Left cardiac atrium (tissue), 4 donors: ENCODE results near the gene EFNB3. TPM values are rescaled to one million over a fixed set of nuclear protein-coding genes. Genes with fewer than 3 reads are reported as not detected.

Experiments used
- ATAC-seq, 2 donors: fragments of 200-7000 bp; cut with Tn5 transposase; one replicate each; pipeline ENCODE4 v1.9.1; 2020; ENCODE audit warnings: mild to moderate bottlenecking in 2 of 2, moderate library complexity in 2 of 2
- DNase-seq: peaks from one replicate; pipeline ENCODE4 v3.0.0-alpha.2; 2020
- intact Hi-C, 2 donors: fragments of 100-400 bp; cut with DNase I; formaldehyde crosslinking; loops; one replicate each; pipeline versions ENCODE4 v1.14.1 to v1.15.1; 2022 to 2023
- total RNA-seq, 2 donors: library from RNA; stranded (reverse); fragmentation: NEBNext Ultra II Directional; extraction: Animal tissue kit (Norgen Biotek cat#: 25700); gene quantifications; one replicate each; pipeline ENCODE4 v1.2.1, GENCODE V29; 2021
- donor health status: DM: no; HTN: yes; CAD: no.
- donor health status: DM: no; HTN: yes; CAD: no; lungs with severe emphysema.
- donor health status: DM: yes; HTN: yes; CAD: no.
- donor health status: Dilated cardiomyopathy.

The EFNB3 gene
- total RNA-seq, 2 donors from 2014 or later, result 1.1 to 1.4 TPM

GRCh38 chr17:7747635-7748071 is 42.7 kb downstream of the EFNB3 start:
- intact Hi-C loops, result loop anchor here (5.0 to 10.0 kb wide), 4 partner anchors 75 to 297 kb away; partner anchors contain the start of gene CHD3 (in 1 of the 2)
- DNase-seq, result no peak

GRCh38 chr17:7748076-7748775 is 43.2 kb downstream of the EFNB3 start:
- peak; percentile 62 to 65 for ATAC-seq
- intact Hi-C loops, result loop anchor here (5.0 to 10.0 kb wide), 4 partner anchors 74 to 297 kb away; partner anchors contain the start of gene CHD3 (in 1 of the 2)
- no peak for DNase-seq

More at GRCh38 chr17:7747635-7748071, 42.7 kb downstream of the EFNB3 start:
- ATAC-seq, result no peak

- intact Hi-C loops, result no loop called here
- ATAC-seq, result peak in 1 of 2 donors; percentile 46
Measured at GRCh38 chr17:7750321-7750821, 45.4 kb downstream of the EFNB3 start.

GRCh38 chr17:7754656-7755055 is 49.7 kb downstream of the EFNB3 start:
- intact Hi-C loops, result no loop called here
- ATAC-seq, result no peak
- DNase-seq, result no peak

More at GRCh38 chr17:7750321-7750821, 45.4 kb downstream of the EFNB3 start:
- DNase-seq, result no peak

- no peak for DNase-seq
- intact Hi-C loops, result no loop called here
- ATAC-seq, result no peak
Measured at GRCh38 chr17:7755095-7755890, 50.3 kb downstream of the EFNB3 start.

- intact Hi-C loops, result no loop called here
- no peak for ATAC-seq
- no peak for DNase-seq
Measured at GRCh38 chr17:7756968-7757367, 52.0 kb downstream of the EFNB3 start.

Other genes starting within 250 kb of the EFNB3 start
- 10 to 100 TPM; 62.1 to 62.2 TPM for gene ZBTB4, start 225.6 kb upstream of the EFNB3 start, total RNA-seq
- not detected for gene SLC35G6, start 223.8 kb upstream of the EFNB3 start, total RNA-seq
- 10 to 100 TPM; 42.8 to 56.9 TPM for gene POLR2A, start 220.8 kb upstream of the EFNB3 start, total RNA-seq
- gene TNFSF12, start 156.1 kb upstream of the EFNB3 start, total RNA-seq, result 10 to 100 TPM; 31.0 to 47.6 TPM
- 10 to 100 TPM; 15.0 to 25.5 TPM for gene TNFSF13, start 146.5 kb upstream of the EFNB3 start, total RNA-seq
- gene SENP3, start 143.3 kb upstream of the EFNB3 start, total RNA-seq, result 10 to 100 TPM; 27.2 to 30.5 TPM
- gene CD68, start 125.6 kb upstream of the EFNB3 start, total RNA-seq, result 10 to 100 TPM; 55.5 to 87.3 TPM
- 10 to 100 TPM; 30.5 to 35.0 TPM for gene MPDU1, start 121.3 kb upstream of the EFNB3 start, total RNA-seq
- 1 to 10 TPM; 3.0 to 4.7 TPM for gene SOX15, start 115.1 kb upstream of the EFNB3 start, total RNA-seq
- gene FXR2, start 90.3 kb upstream of the EFNB3 start, total RNA-seq, result 10 to 100 TPM; 68.3 to 68.7 TPM
- gene SAT2, start 77.4 kb upstream of the EFNB3 start, total RNA-seq, result 10 to 100 TPM; 84.1 to 86.4 TPM
- gene SHBG, start 75.1 kb upstream of the EFNB3 start, total RNA-seq, result under 1 TPM; 0.55 to 0.85 TPM
- 1 to 10 TPM; 1.8 to 3.7 TPM for gene ATP1B2, start 54.3 kb upstream of the EFNB3 start, total RNA-seq
- 10 to 100 TPM; 18.5 to 23.7 TPM for gene TP53, start 17.7 kb upstream of the EFNB3 start, total RNA-seq
- 1 to 10 TPM; 3.7 to 6.0 TPM for gene WRAP53, start 16.7 kb upstream of the EFNB3 start, total RNA-seq
- under 1 TPM; 0.05 to 0.24 TPM for gene DNAH2, start 12.5 kb downstream of the EFNB3 start, total RNA-seq
- 10 to 100 TPM; 24.2 to 31.7 TPM for gene KDM6B, start 129.0 kb downstream of the EFNB3 start, total RNA-seq
- gene TMEM88, start 149.9 kb downstream of the EFNB3 start, total RNA-seq, result 10 to 100 TPM; 32.5 to 33.6 TPM
- 10 to 100 TPM; 66.9 to 83.1 TPM for gene NAA38, start 152.4 kb downstream of the EFNB3 start, total RNA-seq
- 10 to 100 TPM; 15.6 to 17.1 TPM for gene CYB5D1, start 152.8 kb downstream of the EFNB3 start, total RNA-seq
- gene CHD3, start 183.6 kb downstream of the EFNB3 start, total RNA-seq, result 10 to 100 TPM; 24.9 to 32.9 TPM
- 1 to 10 TPM; 1.1 to 1.3 TPM for gene RNF227, start 211.1 kb downstream of the EFNB3 start, total RNA-seq
- under 1 TPM; 0.71 to 0.97 TPM for gene KCNAB3, start 224.7 kb downstream of the EFNB3 start, total RNA-seq
- gene TRAPPC1, start 226.7 kb downstream of the EFNB3 start, total RNA-seq, result 100 to 1,000 TPM in 1 of 2 donors, 10 to 100 TPM in 1; 79.6 to 107 TPM
- gene CNTROB, start 227.0 kb downstream of the EFNB3 start, total RNA-seq, result 10 to 100 TPM; 13.6 to 14.8 TPM